A673 (cell line): ENCODE data around the gene DUS2. TPM values are rescaled to one million over a fixed set of nuclear protein-coding genes. Genes with fewer than 3 reads are reported as not detected.

ENCODE experiments used
- BruUV-seq: library from RNA; stranded (reverse); fragments of 400-500 nt; replicated peaks from 2 replicates; lab custom pipeline; 2021; lab: Mats Ljungman, UMichigan
- CTCF ChIA-PET: fragments of 300-600 bp; sonication (Branson Sonifier 250); formaldehyde crosslinking; loops from one replicate; lab custom pipeline; 2022; ENCODE audit warnings: antibody characterized with exemption; lab: Charles Lee
- POLR2A ChIA-PET: fragments of 300-600 bp; sonication (Branson Sonifier 250); formaldehyde crosslinking; loops from one replicate; lab custom pipeline; 2022; ENCODE audit warnings: antibody characterized with exemption; ENCODE audit not compliant: low non-redundant PET; lab: Charles Lee
- DNase-seq: peaks from one replicate; pipeline ENCODE4 v3.0.0-alpha.2; 2015; ENCODE audit warnings: low spot score
- H3K27ac ChIP-seq: fragments of 200-600 bp; sonication (generic); 2 replicates; pipeline ENCODE4 v1.5.1; 2016; ENCODE audit warnings: mixed run types, low read depth, mild to moderate bottlenecking, mixed read lengths, antibody characterized with exemption, low read length; ENCODE audit not compliant: poor library complexity, severe bottlenecking
- H3K27me3 ChIP-seq: fragments of 200-600 bp; sonication (generic); replicated peaks from 2 replicates; pipeline ENCODE4 v1.6.1; 2017; ENCODE audit warnings: mixed run types, low read depth, mild to moderate bottlenecking, mixed read lengths, antibody characterized with exemption, low read length; ENCODE audit not compliant: insufficient read depth, poor library complexity
- H3K36me3 ChIP-seq: fragments of 200-600 bp; sonication (generic); 2 replicates; pipeline ENCODE4 v1.6.1; 2016; ENCODE audit warnings: mixed run types, mild to moderate bottlenecking, mixed read lengths, antibody characterized with exemption, low read length; ENCODE audit not compliant: insufficient read depth, poor library complexity, severe bottlenecking
- H3K4me1 ChIP-seq: fragments of 200-600 bp; sonication (generic); 2 replicates; pipeline ENCODE4 v1.6.1; 2017; ENCODE audit warnings: mixed run types, mild to moderate bottlenecking, mixed read lengths, antibody characterized with exemption, low read length; ENCODE audit not compliant: insufficient read depth, poor library complexity, severe bottlenecking
- H3K4me3 ChIP-seq: fragments of 200-600 bp; sonication (generic); 2 replicates; pipeline ENCODE4 v1.5.1; 2016; ENCODE audit warnings: low read depth, mixed run types, mild to moderate bottlenecking, mixed read lengths, low read length; ENCODE audit not compliant: poor library complexity, severe bottlenecking
- H3K9me3 ChIP-seq: fragments of 200-600 bp; sonication (generic); 2 replicates; pipeline ENCODE4 v1.6.1; 2016; ENCODE audit warnings: mixed run types, low read depth, mild to moderate bottlenecking, mixed read lengths, antibody characterized with exemption, low read length; ENCODE audit not compliant: poor library complexity, severe bottlenecking
- CTCF ChIP-seq: fragments of 300-800, 200-600 bp; sonication (generic); conservative IDR thresholded peaks from 2 replicates; pipeline ENCODE4 v1.5.1; 2017; ENCODE audit warnings: low read depth, mild to moderate bottlenecking, antibody characterized with exemption, low read length, moderate library complexity, mixed read lengths
- EZH2 ChIP-seq: fragments of 200-600 bp; sonication (generic); IDR thresholded peaks from 2 replicates; pipeline ENCODE4 v1.6.1; 2017; ENCODE audit warnings: borderline replicate concordance, low read depth, mild to moderate bottlenecking, mixed read lengths, antibody characterized with exemption, low read length; ENCODE audit not compliant: poor library complexity, severe bottlenecking
- intact Hi-C: fragments of 100-400 bp; cut with micrococcal nuclease; formaldehyde crosslinking; loops from one replicate; pipeline ENCODE4 v1.10.0; 2022; ENCODE audit not compliant: unreplicated experiment
- total RNA-seq: library from RNA; stranded (reverse); gene quantifications from 2 replicates; pipeline ENCODE4 v1.2.3, GENCODE V29; 2021

DUS2 gene
- total RNA-seq, 1 experiment from 2014 or later, result 19.7 TPM

GRCh38 chr16:67999985-68000384 is 23.1 kb upstream of the DUS2 start:
- CTCF ChIA-PET, result interaction anchor here (0.5 kb wide), 1 partner anchor 46 kb away, joined by 3 read pairs; no protein-coding TSS in a partner anchor
- no TSS peak for BruUV-seq
- intact Hi-C loops, result no loop called here
- Histone ChIP-seq H3K9me3 (no peaks in the 10 kb centered on the region), H3K4me3 (no peak overlapping the region), H3K27ac (no peak overlapping the region), H3K27me3 (no peaks in the 10 kb centered on the region), H3K36me3 (no peaks in the 10 kb centered on the region), H3K4me1 (no peaks in the 10 kb centered on the region)
- TF ChIP-seq EZH2 (no peak), CTCF (no peak)
- POLR2A ChIA-PET, result no interaction called here
- no peak for DNase-seq

- H3K27ac ChIP-seq, result no peak overlapping the region
- intact Hi-C loops, result no loop called here
- H3K36me3 ChIP-seq, result no peaks in the 10 kb centered on the region
- ChIA-PET POLR2A (no interaction called here), CTCF (no interaction called here)
- DNase-seq, result no peak
- H3K4me1 ChIP-seq, result no peaks in the 10 kb centered on the region
- TF ChIP-seq CTCF (no peak), EZH2 (no peak)
- no peak overlapping the region for H3K4me3 ChIP-seq
- H3K9me3 ChIP-seq, result no peaks in the 10 kb centered on the region
- BruUV-seq, result no TSS peak
- no peaks in the 10 kb centered on the region for H3K27me3 ChIP-seq
Observed at GRCh38 chr16:68000450-68000849, 22.6 kb upstream of the DUS2 start.

- Histone ChIP-seq H3K27ac (no peak overlapping the region), H3K36me3 (no peaks in the 10 kb centered on the region), H3K9me3 (no peaks in the 10 kb centered on the region), H3K4me1 (no peaks in the 10 kb centered on the region), H3K27me3 (no peaks in the 10 kb centered on the region), H3K4me3 (no peak overlapping the region)
- DNase-seq, result no peak
- intact Hi-C loops, result no loop called here
- TF ChIP-seq EZH2 (no peak), CTCF (no peak)
- ChIA-PET POLR2A (no interaction called here), CTCF (no interaction called here)
- no TSS peak for BruUV-seq
Observed at GRCh38 chr16:68003031-68003430, 20.1 kb upstream of the DUS2 start.
